H1 (cell line): Measurements from ENCODE around the gene LEMD2. TPM values are rescaled to one million over a fixed set of nuclear protein-coding genes. Genes with fewer than 3 reads are reported as not detected.

Experiments used
- ATF3 ChIP-seq: IDR thresholded peaks from 2 replicates; pipeline ENCODE4 v1.6.1; 2011; ENCODE audit warnings: low read depth, mild to moderate bottlenecking, low read length; ENCODE audit not compliant: insufficient read depth
- CBX5 ChIP-seq: fragments of 300-800, 300-1000 bp; sonication (generic); IDR thresholded peaks from 2 replicates; pipeline ENCODE4 v1.7.1; 2016; ENCODE audit warnings: antibody characterized with exemption, low read length, low read depth
- CEBPB ChIP-seq: IDR thresholded peaks from 2 replicates; pipeline ENCODE4 v1.6.1; 2012; ENCODE audit warnings: low read depth, low read length
- CHD2 ChIP-seq: IDR thresholded peaks from 2 replicates; pipeline ENCODE4 v1.6.1; 2012; ENCODE audit warnings: low read length, improper control_type of control experiment
- CREB1 ChIP-seq: IDR thresholded peaks from 2 replicates; pipeline ENCODE4 v1.6.1; 2012; ENCODE audit warnings: inconsistent platforms
- CTBP2 ChIP-seq: IDR thresholded peaks from 2 replicates; pipeline ENCODE4 v1.7.0; 2011; ENCODE audit warnings: borderline replicate concordance, mild to moderate bottlenecking, moderate library complexity, mixed read lengths, low read length; ENCODE audit not compliant: insufficient read depth, insufficient read length
- CTCF ChIP-seq, 3 experiments: IDR thresholded peaks; 1 replicate in 2 of 3; 2 replicates in 1 of 3; pipeline versions ENCODE4 v1.5.1 to v1.6.1; 2011; ENCODE audit warnings: low read length in 3 of 3, mild to moderate bottlenecking in 3 of 3, inconsistent platforms in 2 of 3, low read depth in 1 of 3, moderate library complexity in 1 of 3; ENCODE audit not compliant: insufficient read depth in 1 of 3; ENCODE audit errors: control extremely low read depth in 1 of 3
- EGR1 ChIP-seq: IDR thresholded peaks from 2 replicates; pipeline ENCODE4 v1.6.1; 2011; ENCODE audit warnings: low read depth, low read length, borderline replicate concordance
- FOSL1 ChIP-seq: IDR thresholded peaks from 2 replicates; pipeline ENCODE4 v1.6.1; 2011; ENCODE audit warnings: mild to moderate bottlenecking, low read depth, low read length, moderate library complexity; ENCODE audit not compliant: insufficient read depth
- NRF1 ChIP-seq: IDR thresholded peaks from 2 replicates; pipeline ENCODE4 v1.6.1; 2011; ENCODE audit warnings: mild to moderate bottlenecking, low read depth, low read length, improper control_type of control experiment
- RFX5 ChIP-seq: IDR thresholded peaks from 2 replicates; pipeline ENCODE4 v1.6.1; 2011; ENCODE audit warnings: low read depth, low read length, improper control_type of control experiment, borderline replicate concordance
- RXRA ChIP-seq: IDR thresholded peaks from 2 replicates; pipeline ENCODE4 v1.6.1; 2011; ENCODE audit warnings: low read depth, mild to moderate bottlenecking, low read length, moderate library complexity; ENCODE audit not compliant: insufficient read depth
- SAP30 ChIP-seq: fragments of 300-600 bp; sonication (generic); IDR thresholded peaks from 2 replicates; pipeline ENCODE4 v1.7.1; 2012; ENCODE audit warnings: low read length, moderate library complexity, mild to moderate bottlenecking, inconsistent platforms; ENCODE audit not compliant: insufficient read depth, insufficient replicate concordance
- SIRT6 ChIP-seq: IDR thresholded peaks from one replicate; pipeline ENCODE4 v1.7.1; 2012; ENCODE audit warnings: low read length, inconsistent platforms
- SRF ChIP-seq: IDR thresholded peaks from 2 replicates; pipeline ENCODE4 v1.6.1; 2011; ENCODE audit warnings: mild to moderate bottlenecking, low read depth, low read length, moderate library complexity
- SUZ12 ChIP-seq: fragments of 200-600 bp; sonication (generic); IDR thresholded peaks from 2 replicates; pipeline ENCODE4 v1.6.1; 2012; ENCODE audit warnings: mild to moderate bottlenecking, inconsistent platforms, low read length, moderate library complexity, mixed read lengths
- TAF7 ChIP-seq: optimal IDR thresholded peaks from 2 replicates; pipeline ENCODE3; 2011; ENCODE audit warnings: low read depth, mild to moderate bottlenecking, inconsistent platforms, low read length, moderate library complexity, borderline replicate concordance
- TEAD4 ChIP-seq: IDR thresholded peaks from 2 replicates; pipeline ENCODE4 v1.6.1; 2012; ENCODE audit warnings: low read depth, low read length, inconsistent platforms, mixed read lengths
- USF2 ChIP-seq: IDR thresholded peaks from 2 replicates; pipeline ENCODE4 v1.6.1; 2011; ENCODE audit warnings: low read length, improper control_type of control experiment
- YY1 ChIP-seq: IDR thresholded peaks from 2 replicates; pipeline ENCODE4 v1.6.1; 2011; ENCODE audit warnings: low read depth, mild to moderate bottlenecking, low read length
- polyA plus RNA-seq, 7 experiments: library from polyadenylated mRNA; depleted of rRNA in 3 of 7; stranded (reverse) in 5 of 7; unstranded in 2 of 7; fragments of >200 nt in 5 of 7; fragments of 200-250 nt in 2 of 7; gene quantifications; 1 replicate in 5 of 7; 2 replicates in 1 of 7; 4 replicates in 1 of 7; pipeline versions ENCODE4 v1.2.1 to v1.2.3, GENCODE V29; 2011 to 2013; ENCODE audit warnings: missing spikeins in 2 of 7, mixed read lengths in 2 of 7
- total RNA-seq: library from RNA; stranded (reverse); fragmentation: NEBNext Ultra II Directional; extraction: Animal tissue kit (Norgen Biotek cat#: 25700); gene quantifications from 2 replicates; pipeline ENCODE4 v1.2.1, GENCODE V29; 2021

Gene LEMD2
- total and polyA plus RNA-seq, 2 of the 8 experiments (the other 6 are each of a cell fraction or from before 2014, with no cell fraction given), result 32.7 to 57.3 TPM

GRCh38 chr6:33822575-33823395 is 33.9 kb upstream of the LEMD2 start (continued):
- TF ChIP-seq CTCF (IDR thresholded peaks at IDR 0.05; ENCODE audit: control extremely low read depth in 1 of 3, insufficient read depth in 1 of 3, low read depth in 1 of 3, low read length in 3 of 3) (peak in 2 of 3 experiments; percentile 66 to 89; a peak in 3 of 4 replicates), SAP30 (no peak), ATF3 (0 out of 2 replicates have a peak, but pooled peaks have one; percentile 55), YY1 (no peak; the same call in 1 of the 2 replicates), TAF7 (no peak), CTBP2 (no peak), CBX5 (no peak), SRF (no peak), EGR1 (no peak), CEBPB (no peak), SUZ12 (no peak), RXRA (no peak), CREB1 (no peak), FOSL1 (no peak), TEAD4 (no peak), NRF1 (no peak), RFX5 (no peak), CHD2 (no peak), USF2 (peak; percentile 82), SIRT6 (no peak)
